ENCODE results near the gene NRL.

- no peak for TF ChIP-seq CTCF (conservative IDR thresholded peaks at IDR 0.05)
- TF ChIP-seq EZH2 (IDR thresholded peaks at IDR 0.05; ENCODE audit: low read depth), result no peak
Measured at GRCh38 chr14:24054324-24054641, 60.5 kb downstream of the NRL start.

Measured in PC-9 (cell line).